H1 (cell line): ENCODE results near the gene NEU4. TPM values are rescaled to one million over a fixed set of nuclear protein-coding genes. Genes with fewer than 3 reads are reported as not detected.
"Not testable (repeated sequence)": the region's sequence is repeated elsewhere in the genome, so short reads cannot be mapped to it uniquely, and the experiment has no call there.

Experiments
- CTCF ChIA-PET: fragments of 300-600 bp; sonication (Branson Sonifier 250); formaldehyde crosslinking; loops from one replicate; lab custom pipeline; 2021; ENCODE audit not compliant: partially characterized antibody; lab: Charles Lee
- POLR2A ChIA-PET: fragments of 300-600 bp; sonication (Branson Sonifier 250); formaldehyde crosslinking; loops from one replicate; lab custom pipeline; 2021; ENCODE audit warnings: inconsistent platforms; ENCODE audit not compliant: partially characterized antibody; lab: Charles Lee
- DNase-seq, 2 experiments: peaks; one replicate each; pipeline versions ENCODE4 v3.0.0 to v3.0.0-alpha.2; 2010 to 2022; ENCODE audit warnings: low spot score in 2 of 2, low read depth in 1 of 2, mixed read lengths in 1 of 2
- FAIRE-seq: peaks from 2 replicates; lab custom pipeline; 2011; peaks lifted over from hg19 to GRCh38; lab: Jason Lieb, UNC
- H2AFZ ChIP-seq: 2 replicates; pipeline ENCODE4 v1.8.1; 2012; ENCODE audit warnings: low read length, inconsistent platforms
- H2AK5ac ChIP-seq: 2 replicates; pipeline ENCODE4 v1.6.1; 2013; ENCODE audit warnings: low read depth, low read length
- H2BK120ac ChIP-seq: replicated peaks from 2 replicates; pipeline ENCODE3; 2013; ENCODE audit warnings: low read depth, low read length, inconsistent platforms
- H2BK12ac ChIP-seq: 2 replicates; pipeline ENCODE4 v1.6.1; 2013; ENCODE audit warnings: low read depth, low read length
- H2BK15ac ChIP-seq: 2 replicates; pipeline ENCODE4 v1.6.1; 2013; ENCODE audit warnings: low read length
- H2BK20ac ChIP-seq: 2 replicates; pipeline ENCODE4 v1.6.1; 2013; ENCODE audit warnings: low read length
- H2BK5ac ChIP-seq: 2 replicates; pipeline ENCODE4 v1.6.1; 2013; ENCODE audit warnings: low read depth, low read length
- H3K14ac ChIP-seq: 2 replicates; pipeline ENCODE4 v1.6.1; 2013; ENCODE audit warnings: inconsistent platforms; ENCODE audit not compliant: insufficient read length
- H3K18ac ChIP-seq: 2 replicates; pipeline ENCODE4 v1.6.1; 2013; ENCODE audit warnings: low read length; ENCODE audit errors: extremely low read depth
- H3K23ac ChIP-seq: 2 replicates; pipeline ENCODE4 v1.6.1; 2013; ENCODE audit warnings: inconsistent platforms; ENCODE audit not compliant: insufficient read length
- H3K23me2 ChIP-seq: 2 replicates; pipeline ENCODE4 v1.6.1; 2013; ENCODE audit warnings: low read depth, low read length
- H3K27ac ChIP-seq: 2 replicates; pipeline ENCODE4 v1.6.1; 2011; ENCODE audit warnings: low read depth, low read length, inconsistent platforms
- H3K27me3 ChIP-seq, 4 experiments: replicated peaks in 1 of 4; 1 replicate in 1 of 4; 2 replicates in 3 of 4; pipeline versions ENCODE4 v1.6.1 to v1.8.1; 2011 to 2013; ENCODE audit warnings: low read length in 3 of 4, mild to moderate bottlenecking in 3 of 4, inconsistent platforms in 2 of 4, mixed read lengths in 2 of 4, moderate library complexity in 1 of 4; ENCODE audit not compliant: control insufficient read depth in 3 of 4, insufficient read depth in 3 of 4; ENCODE audit errors: extremely low read depth in 1 of 4
- H3K36me3 ChIP-seq, 4 experiments: 2 replicates each; pipeline versions ENCODE4 v1.6.1 to v1.8.1; 2011 to 2013; ENCODE audit warnings: mild to moderate bottlenecking in 4 of 4, low read length in 3 of 4, moderate library complexity in 2 of 4, control low read depth in 1 of 4, inconsistent platforms in 1 of 4; ENCODE audit not compliant: insufficient read depth in 4 of 4, control insufficient read depth in 2 of 4
- H3K4ac ChIP-seq: replicated peaks from 2 replicates; pipeline ENCODE3; 2013; ENCODE audit warnings: low read length, low read depth, mixed read lengths, inconsistent platforms; ENCODE audit not compliant: insufficient read length
- H3K4me1 ChIP-seq, 4 experiments: replicated peaks in 1 of 4; 1 replicate in 1 of 4; 2 replicates in 3 of 4; pipeline versions ENCODE4 v1.6.1 to v1.8.1; 2011 to 2013; ENCODE audit warnings: low read length in 3 of 4, inconsistent platforms in 2 of 4, mixed read lengths in 1 of 4; ENCODE audit not compliant: insufficient read depth in 4 of 4, control insufficient read depth in 3 of 4
- H3K4me2 ChIP-seq, 2 experiments: 2 replicates each; pipeline versions ENCODE4 v1.6.1 to v1.8.1; 2011 to 2013; ENCODE audit warnings: low read depth in 2 of 2, low read length in 2 of 2, control low read depth in 1 of 2, inconsistent platforms in 1 of 2, mild to moderate bottlenecking in 1 of 2; ENCODE audit not compliant: insufficient read depth in 1 of 2
- H3K4me3 ChIP-seq, 4 experiments: fragments of 200-600, 300-600 bp in 1 of 4; sonication (generic), shearing (Covaris generic), sonication (Bioruptor Twin) in 1 of 4; 2 replicates each; pipeline versions ENCODE4 v1.5.1 to v1.8.1; 2011 to 2016; ENCODE audit warnings: low read length in 4 of 4, low read depth in 3 of 4, control low read depth in 2 of 4, inconsistent platforms in 2 of 4, mild to moderate bottlenecking in 2 of 4, mixed read lengths in 1 of 4, moderate library complexity in 1 of 4; ENCODE audit not compliant: insufficient read depth in 2 of 4; ENCODE audit errors: extremely low read depth in 1 of 4
- H3K56ac ChIP-seq: replicated peaks from 2 replicates; pipeline ENCODE3; 2013; ENCODE audit warnings: low read depth, mild to moderate bottlenecking, mixed read lengths, low read length, inconsistent platforms; ENCODE audit not compliant: insufficient read length
- H3K79me1 ChIP-seq: 2 replicates; pipeline ENCODE4 v1.6.1; 2013; ENCODE audit warnings: low read depth, low read length, control low read depth
- H3K79me2 ChIP-seq, 2 experiments: 2 replicates each; pipeline versions ENCODE4 v1.6.1 to v1.8.1; 2012 to 2013; ENCODE audit warnings: low read length in 2 of 2, mild to moderate bottlenecking in 2 of 2, inconsistent platforms in 1 of 2; ENCODE audit not compliant: insufficient read depth in 2 of 2, control insufficient read depth in 1 of 2
- H3K9ac ChIP-seq, 4 experiments: replicated peaks in 1 of 4; 1 replicate in 1 of 4; 2 replicates in 3 of 4; pipeline versions ENCODE4 v1.6.1 to v1.8.1; 2011 to 2013; ENCODE audit warnings: low read depth in 3 of 4, low read length in 3 of 4, control low read depth in 2 of 4, mild to moderate bottlenecking in 2 of 4, moderate library complexity in 2 of 4, inconsistent platforms in 1 of 4; ENCODE audit errors: extremely low read depth in 1 of 4
- H3K9me3 ChIP-seq, 2 experiments: 2 replicates each; pipeline versions ENCODE4 v1.6.1 to v1.8.1; 2012 to 2013; ENCODE audit warnings: mild to moderate bottlenecking in 2 of 2, moderate library complexity in 2 of 2, control low read depth in 1 of 2, inconsistent platforms in 1 of 2, low read depth in 1 of 2, low read length in 1 of 2, mixed read lengths in 1 of 2; ENCODE audit not compliant: insufficient read depth in 2 of 2
- H4K20me1 ChIP-seq, 2 experiments: replicated peaks in 1 of 2; 2 replicates each; pipeline versions ENCODE3 to v1.8.1; 2011 to 2013; ENCODE audit warnings: inconsistent platforms in 2 of 2, low read length in 2 of 2, mild to moderate bottlenecking in 1 of 2; ENCODE audit not compliant: insufficient read depth in 2 of 2, control insufficient read depth in 1 of 2
- H4K5ac ChIP-seq: 2 replicates; pipeline ENCODE4 v1.6.1; 2013; ENCODE audit warnings: low read length, low read depth, mixed read lengths, inconsistent platforms; ENCODE audit not compliant: insufficient read length
- H4K8ac ChIP-seq: 2 replicates; pipeline ENCODE4 v1.8.0; 2013; ENCODE audit warnings: mild to moderate bottlenecking, moderate library complexity, low read length, inconsistent platforms; ENCODE audit not compliant: insufficient read depth; ENCODE audit errors: extremely low read depth
- H4K91ac ChIP-seq: replicated peaks from 2 replicates; pipeline ENCODE3; 2013; ENCODE audit warnings: low read length, mixed read lengths, inconsistent platforms; ENCODE audit not compliant: insufficient read length
- WGBS, 2 experiments: shearing (Covaris generic) in 1 of 2; methylation state at CpG; one replicate each; pipeline versions ENCODE4 v1.1.6 to v1.1.7; 2013 to 2015; ENCODE audit warnings: low lambda C conversion rate in 2 of 2, mixed read lengths in 2 of 2, inconsistent platforms in 1 of 2, low coverage in 1 of 2, missing lambda C conversion rate in 1 of 2; ENCODE audit not compliant: insufficient replicate concordance in 2 of 2, insufficient coverage in 1 of 2, insufficient read length in 1 of 2; ENCODE audit errors: extremely low coverage in 1 of 2, missing lambda C conversion rate in 1 of 2; 5-methylcytosine and 5-hydroxymethylcytosine counted together
- polyA plus RNA-seq, 7 experiments: library from polyadenylated mRNA; depleted of rRNA in 3 of 7; stranded (reverse) in 5 of 7; unstranded in 2 of 7; fragments of >200 nt in 5 of 7; fragments of 200-250 nt in 2 of 7; gene quantifications; 1 replicate in 5 of 7; 2 replicates in 1 of 7; 4 replicates in 1 of 7; pipeline versions ENCODE4 v1.2.1 to v1.2.3, GENCODE V29; 2011 to 2013; ENCODE audit warnings: missing spikeins in 2 of 7, mixed read lengths in 2 of 7
- total RNA-seq: library from RNA; stranded (reverse); fragmentation: NEBNext Ultra II Directional; extraction: Animal tissue kit (Norgen Biotek cat#: 25700); gene quantifications from 2 replicates; pipeline ENCODE4 v1.2.1, GENCODE V29; 2021

Gene NEU4
- total and polyA plus RNA-seq, 2 of the 8 experiments (the other 6 are each of a cell fraction or from before 2014, with no cell fraction given): 0.32 to 0.50 TPM

DNA sequence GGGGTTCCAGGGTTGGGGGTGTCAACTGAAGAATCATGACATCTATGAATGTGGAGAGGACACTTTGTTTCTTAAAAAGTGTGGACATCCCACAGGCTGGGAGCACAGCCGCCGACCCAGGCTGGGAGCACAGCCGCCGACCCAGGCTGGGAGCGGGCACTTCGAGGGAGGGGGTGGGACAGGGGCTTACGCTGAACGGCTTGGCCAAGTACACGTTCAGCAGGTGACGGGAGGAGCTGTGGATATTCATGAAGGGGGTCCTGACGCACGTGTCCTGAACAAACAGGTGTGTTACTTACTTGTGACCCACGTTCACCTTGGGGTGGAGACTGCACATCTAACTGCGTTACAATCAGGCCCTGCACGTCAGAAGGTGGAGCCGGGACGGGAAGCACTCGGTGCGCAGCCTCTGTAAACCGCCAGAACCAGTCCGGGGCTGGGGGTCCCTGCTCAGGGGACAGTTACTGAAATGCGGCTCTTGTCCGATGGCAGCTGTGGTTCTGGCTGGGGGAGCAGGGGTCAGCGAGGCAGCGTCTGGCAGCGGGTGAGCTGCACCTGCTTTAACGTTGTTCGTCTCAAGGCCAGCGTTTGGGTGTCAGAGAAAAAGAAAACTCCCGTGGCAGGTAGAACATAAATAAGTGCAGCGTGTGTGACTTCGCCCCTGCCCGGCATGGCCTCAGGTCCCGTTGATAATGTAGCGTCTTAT lies 8.6 kb upstream of the NEU4 start:
- H3K4ac ChIP-seq, H4K20me1 ChIP-seq, H3K18ac ChIP-seq, H2BK5ac ChIP-seq, H3K79me2 ChIP-seq, H2BK15ac ChIP-seq, H4K91ac ChIP-seq, CTCF ChIA-PET, H2AFZ ChIP-seq, H2BK120ac ChIP-seq, H4K5ac ChIP-seq, H3K14ac ChIP-seq, H3K4me2 ChIP-seq, H3K23ac ChIP-seq, H2BK12ac ChIP-seq, H3K56ac ChIP-seq, H2BK20ac ChIP-seq, H3K23me2 ChIP-seq, H4K8ac ChIP-seq, DNase-seq, H3K4me3 ChIP-seq, H2AK5ac ChIP-seq, H3K9ac ChIP-seq, H3K36me3 ChIP-seq, H3K79me1 ChIP-seq, POLR2A ChIA-PET, H3K9me3 ChIP-seq, H3K27ac ChIP-seq, FAIRE-seq: not testable (repeated sequence)
- Histone ChIP-seq H3K27me3 (peaks cover 0 to 23% (median 6%) of the 10 kb centered on the region in 4 experiments; a peak in 4 of 7 replicates), H3K4me1 (peaks cover 4 to 21% (median 8%) of the 10 kb centered on the region in 4 experiments)
- 93% methylated on average over 24 of the region's 35 CpGs; no CpG with 5 or more reads in 1 of the 2 experiments for WGBS, 2 experiments
